Spleen (tissue), 11 donors: ENCODE measurements around the gene LMBR1. TPM values are rescaled to one million over a fixed set of nuclear protein-coding genes. Genes with fewer than 3 reads are reported as not detected.

ENCODE experiments used
- DNase-seq: peaks from one replicate; pipeline ENCODE4 v3.0.0-alpha.2; 2020
- H3K27ac ChIP-seq, 8 donors: fragments of 200-600 bp; sonication (generic) in 7 of 8; 1 replicate in 4 of 8; 2 replicates in 4 of 8; pipeline versions ENCODE4 v1.5.0 to v1.8.0; 2016 to 2021; ENCODE audit warnings: inconsistent platforms in 4 of 8, mild to moderate bottlenecking in 4 of 8, moderate library complexity in 1 of 8
- H3K27me3 ChIP-seq, 7 donors: fragments of 200-600 bp; sonication (generic) in 6 of 7; replicated peaks in 1 of 7; 1 replicate in 4 of 7; 2 replicates in 3 of 7; pipeline versions ENCODE4 v1.5.0 to v1.8.0; 2016 to 2021; ENCODE audit warnings: inconsistent platforms in 3 of 7, mild to moderate bottlenecking in 1 of 7
- H3K36me3 ChIP-seq, 6 donors: fragments of 200-600 bp; sonication (generic) in 5 of 6; 1 replicate in 4 of 6; 2 replicates in 2 of 6; pipeline versions ENCODE4 v1.5.0 to v1.8.0; 2016 to 2021; ENCODE audit warnings: inconsistent platforms in 2 of 6
- H3K4me1 ChIP-seq, 6 donors: fragments of 200-600 bp; sonication (generic) in 5 of 6; 1 replicate in 3 of 6; 2 replicates in 3 of 6; pipeline versions ENCODE4 v1.5.0 to v1.8.0; 2016 to 2021; ENCODE audit warnings: inconsistent platforms in 3 of 6
- H3K4me3 ChIP-seq, 8 donors: fragments of 200-600 bp; sonication (generic) in 7 of 8; 1 replicate in 4 of 8; 2 replicates in 4 of 8; pipeline versions ENCODE4 v1.5.0 to v1.8.0; 2016 to 2021; ENCODE audit warnings: inconsistent platforms in 4 of 8, mild to moderate bottlenecking in 4 of 8, moderate library complexity in 2 of 8
- H3K9me3 ChIP-seq, 8 donors: fragments of 200-600 bp; sonication (generic) in 7 of 8; 1 replicate in 4 of 8; 2 replicates in 4 of 8; pipeline versions ENCODE4 v1.5.0 to v1.8.0; 2016 to 2021; ENCODE audit warnings: inconsistent platforms in 4 of 8
- CTCF ChIP-seq, 11 experiments: fragments of 200-600 bp in 7 of 11; fragments of 450-650 bp in 4 of 11; sonication (generic) in 4 of 11; IDR thresholded peaks in 8 of 11; conservative IDR thresholded peaks in 3 of 11; 1 replicate in 7 of 11; 2 replicates in 4 of 11; pipeline versions ENCODE4 v1.4.0 to v1.8.0; 2016 to 2021; ENCODE audit warnings: antibody characterized with exemption in 11 of 11, inconsistent platforms in 4 of 11, mild to moderate bottlenecking in 1 of 11
- POLR2A ChIP-seq, 3 donors: fragments of 450-650 bp; IDR thresholded peaks; one replicate each; pipeline ENCODE4 v1.5.1; 2017; ENCODE audit warnings: antibody characterized with exemption in 3 of 3, mild to moderate bottlenecking in 1 of 3
- POLR2AphosphoS5 ChIP-seq, 3 donors: sonication (generic); formaldehyde crosslinking; IDR thresholded peaks; one replicate each; pipeline ENCODE4 v1.5.1; 2017; ENCODE audit warnings: antibody characterized with exemption in 3 of 3
- WGBS, 5 donors: extraction: QIAGEN DNeasy Blood & Tissue Kit in 3 of 5; methylation state at CpG; one replicate each; pipeline versions ENCODE4 v1.1.5 to v1.1.7; 2013 to 2018; 5-methylcytosine and 5-hydroxymethylcytosine counted together
- intact Hi-C: fragments of 100-400 bp; cut with DNase I; formaldehyde crosslinking; loops from one replicate; pipeline ENCODE4 v1.15.0; 2023; ENCODE audit warnings: low total_unique reads
- polyA plus RNA-seq, 3 donors: library from polyadenylated mRNA; stranded (reverse); fragments of 200-250 nt; gene quantifications; one replicate each; pipeline ENCODE4 v1.2.1, GENCODE V29; 2013
- total RNA-seq, 7 donors: library from RNA; depleted of rRNA in 3 of 7; stranded (reverse); fragments of >200 nt in 3 of 7; fragmentation: NEBNext Ultra II Directional in 4 of 7; extraction: Animal tissue kit (Norgen Biotek cat#: 25700) in 4 of 7; gene quantifications; one replicate each; pipeline versions ENCODE4 v1.1.0 to v1.2.1, GENCODE V29; 2016 to 2021
- donor health status: healthy with polysubstance abuse.
- donor health status: DM: no; HTN: no; CAD: no; lungs with moderate emphysema.
- donor health status: DM: no; HTN: no; CAD: no.
- donor health status: Bipolar disorder and iron deficiency.
- donor health status: healthy.
- donor health status: DM: no; HTN: no; CAD: no.
- donor health status: DM: yes; HTN: yes; CAD: no.

Gene LMBR1
- total and polyA plus RNA-seq, 10 donors, result 4.8 to 88.3 (median 63.7) TPM

GRCh38 chr7:156753229-156753560 lies 139.8 kb downstream of the LMBR1 start:
- Histone ChIP-seq H3K4me3 (no peak overlapping the region), H3K27me3 (no peaks in the 10 kb centered on the region), H3K4me1 (no peaks in the 10 kb centered on the region), H3K36me3 (peaks cover 0 to 62% (median 5%) of the 10 kb centered on the region in 6 donors), H3K27ac (no peak overlapping the region), H3K9me3 (no peaks in the 10 kb centered on the region)
- no peak for TF ChIP-seq POLR2AphosphoS5 (IDR thresholded peaks at IDR 0.05)
- TF ChIP-seq POLR2A (IDR thresholded peaks at IDR 0.05), result no peak
- no peak for TF ChIP-seq CTCF (IDR thresholded peaks at IDR 0.05 in 8 of 11, conservative IDR thresholded peaks at IDR 0.05 in 3 of 11)
- DNase-seq, result no peak
- intact Hi-C loops, result no loop called here
- whole genome bisulfite sequencing, 5 donors, result 90 to 98% (median 93%) methylated on average over 4 of the region's 4 CpGs

GRCh38 chr7:156752367-156753228 lies 140.4 kb downstream of the LMBR1 start:
- WGBS, 5 donors, result 78 to 88% (median 81%) methylated on average over 7 of the region's 7 CpGs
- H3K36me3 ChIP-seq, result peaks cover 0 to 56% (median 5%) of the 10 kb centered on the region in 6 donors
- intact Hi-C loops, result no loop called here
- H3K9me3 ChIP-seq, result no peaks in the 10 kb centered on the region
- no peaks in the 10 kb centered on the region for H3K27me3 ChIP-seq
- TF ChIP-seq POLR2AphosphoS5 (IDR thresholded peaks at IDR 0.05) (no peak), POLR2A (IDR thresholded peaks at IDR 0.05) (no peak), CTCF (IDR thresholded peaks at IDR 0.05 in 8 of 11, conservative IDR thresholded peaks at IDR 0.05 in 3 of 11) (no peak)
- no peak for DNase-seq
- H3K27ac ChIP-seq, result no peak overlapping the region
- no peak overlapping the region for H3K4me3 ChIP-seq
- H3K4me1 ChIP-seq, result no peaks in the 10 kb centered on the region

GRCh38 chr7:156751319-156751718 lies 141.7 kb downstream of the LMBR1 start:
- H3K4me3 ChIP-seq, result no peak overlapping the region
- TF ChIP-seq CTCF (IDR thresholded peaks at IDR 0.05 in 8 of 11, conservative IDR thresholded peaks at IDR 0.05 in 3 of 11) (no peak), POLR2A (IDR thresholded peaks at IDR 0.05) (no peak), POLR2AphosphoS5 (IDR thresholded peaks at IDR 0.05) (no peak)
- H3K9me3 ChIP-seq, result no peaks in the 10 kb centered on the region
- no peak overlapping the region for H3K27ac ChIP-seq
- DNase-seq, result no peak
- intact Hi-C loops, result no loop called here
- no peaks in the 10 kb centered on the region for H3K27me3 ChIP-seq
- no peaks in the 10 kb centered on the region for H3K4me1 ChIP-seq
- WGBS, 5 donors, result 66 to 96% (median 86%) methylated on average over 3 of the region's 3 CpGs
- H3K36me3 ChIP-seq, result peaks cover 0 to 53% (median 5%) of the 10 kb centered on the region in 6 donors

GRCh38 chr7:156747718-156748117 lies 145.3 kb downstream of the LMBR1 start:
- no peaks in the 10 kb centered on the region for H3K27me3 ChIP-seq
- intact Hi-C loops, result no loop called here
- no peak overlapping the region for H3K27ac ChIP-seq
- no peaks in the 10 kb centered on the region for H3K9me3 ChIP-seq
- H3K36me3 ChIP-seq, result peaks cover 0 to 28% (median 5%) of the 10 kb centered on the region in 6 donors
- TF ChIP-seq CTCF (IDR thresholded peaks at IDR 0.05 in 8 of 11, conservative IDR thresholded peaks at IDR 0.05 in 3 of 11) (no peak), POLR2AphosphoS5 (IDR thresholded peaks at IDR 0.05) (no peak), POLR2A (IDR thresholded peaks at IDR 0.05) (no peak)
- no peaks in the 10 kb centered on the region for H3K4me1 ChIP-seq
- H3K4me3 ChIP-seq, result no peak overlapping the region
- WGBS, 5 donors, result 90 to 100% (median 96%) methylated on average over 1 of the region's 1 CpG
- no peak for DNase-seq
